BLaER1 (cell line): ENCODE results near the gene ADGRB2.

Source experiments
- H3K27ac ChIP-seq: shearing (Covaris generic); formaldehyde crosslinking; 2 replicates; pipeline ENCODE4 v1.8.1; 2022
- H3K27me3 ChIP-seq: shearing (Covaris generic); formaldehyde crosslinking; 2 replicates; pipeline ENCODE4 v1.8.1; 2022
- H3K36me3 ChIP-seq: shearing (Covaris generic); formaldehyde crosslinking; 2 replicates; pipeline ENCODE4 v1.8.1; 2022
- H3K4me1 ChIP-seq: shearing (Covaris generic); formaldehyde crosslinking; 2 replicates; pipeline ENCODE4 v1.8.1; 2022
- H3K4me2 ChIP-seq: shearing (Covaris generic); formaldehyde crosslinking; 2 replicates; pipeline ENCODE4 v1.8.1; 2022
- H3K4me3 ChIP-seq: shearing (Covaris generic); formaldehyde crosslinking; 2 replicates; pipeline ENCODE4 v1.8.1; 2022
- H3K9ac ChIP-seq: shearing (Covaris generic); formaldehyde crosslinking; 2 replicates; pipeline ENCODE4 v1.8.1; 2022
- H3K9me3 ChIP-seq: shearing (Covaris generic); formaldehyde crosslinking; 2 replicates; pipeline ENCODE4 v1.8.1; 2022
- H4K20me1 ChIP-seq: shearing (Covaris generic); formaldehyde crosslinking; 2 replicates; pipeline ENCODE4 v1.8.1; 2022
- Cebpa-rat ChIP-seq: shearing (Covaris generic); IDR thresholded peaks from 2 replicates; pipeline ENCODE4 v1.8.1; 2022

Gene ADGRB2

GRCh38 chr1:31795801-31796621, 31.9 kb upstream of the ADGRB2 start:
- Histone ChIP-seq H3K4me2 (peak overlapping the region; percentile 12; the same call in 1 of the 2 replicates), H3K36me3 (no peaks in the 10 kb centered on the region), H3K4me3 (no peak overlapping the region), H3K9ac (no peak overlapping the region), H3K27ac (no peak overlapping the region), H3K4me1 (peaks cover 53% of the 10 kb centered on the region), H3K9me3 (no peaks in the 10 kb centered on the region), H4K20me1 (no peaks in the 10 kb centered on the region), H3K27me3 (no peaks in the 10 kb centered on the region)
- no peak for TF ChIP-seq Cebpa-rat

GRCh38 chr1:31795096-31795675, 31.0 kb upstream of the ADGRB2 start:
- H3K36me3 ChIP-seq = no peaks in the 10 kb centered on the region
- TF ChIP-seq Cebpa-rat = no peak
- H3K27ac ChIP-seq = no peak overlapping the region
- peaks cover 45% of the 10 kb centered on the region for H3K4me1 ChIP-seq
- no peaks in the 10 kb centered on the region for H4K20me1 ChIP-seq
- no peaks in the 10 kb centered on the region for H3K9me3 ChIP-seq
- H3K27me3 ChIP-seq = no peaks in the 10 kb centered on the region
- no peak overlapping the region for H3K4me3 ChIP-seq
- H3K4me2 ChIP-seq = no peak overlapping the region
- H3K9ac ChIP-seq = no peak overlapping the region

- H3K9ac ChIP-seq = 0 out of 2 replicates have a peak overlapping the region, but pooled peaks have one; percentile 10
- H3K4me1 ChIP-seq = peaks cover 40% of the 10 kb centered on the region
- no peak overlapping the region for H3K4me3 ChIP-seq
- H3K4me2 ChIP-seq = peak overlapping the region; percentile 37
- H3K9me3 ChIP-seq = no peaks in the 10 kb centered on the region
- no peaks in the 10 kb centered on the region for H3K27me3 ChIP-seq
- no peaks in the 10 kb centered on the region for H4K20me1 ChIP-seq
- no peak overlapping the region for H3K27ac ChIP-seq
- TF ChIP-seq Cebpa-rat = no peak
- H3K36me3 ChIP-seq = no peaks in the 10 kb centered on the region
Measured at GRCh38 chr1:31793586-31794285, 29.6 kb upstream of the ADGRB2 start.

DNA sequence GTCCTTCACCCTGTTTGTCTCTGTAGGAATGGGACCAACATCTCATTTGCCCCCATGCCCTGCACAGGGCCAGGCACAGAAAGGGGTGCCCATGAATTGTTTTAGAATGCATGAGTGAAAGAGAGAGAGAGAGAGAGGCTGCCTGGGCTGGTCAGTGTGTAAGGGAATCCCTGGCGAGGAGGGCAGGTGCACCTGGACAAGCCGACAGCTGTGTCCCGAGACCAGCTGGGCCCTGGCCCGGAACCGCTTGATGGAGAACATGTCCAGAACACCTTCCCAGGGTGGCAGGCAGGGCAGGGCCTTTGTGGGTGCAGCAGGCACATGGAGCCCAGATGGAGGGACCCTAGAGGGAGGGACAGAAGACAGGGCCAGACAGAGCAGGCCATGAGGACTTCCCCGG, 28.9 kb upstream of the ADGRB2 start:
- Histone ChIP-seq H4K20me1 (no peaks in the 10 kb centered on the region), H3K4me1 (peaks cover 36% of the 10 kb centered on the region), H3K27me3 (no peaks in the 10 kb centered on the region), H3K4me3 (no peak overlapping the region), H3K9me3 (no peaks in the 10 kb centered on the region), H3K36me3 (no peaks in the 10 kb centered on the region), H3K9ac (0 out of 2 replicates have a peak overlapping the region, but pooled peaks have one; percentile 10), H3K4me2 (peak overlapping the region; percentile 37), H3K27ac (no peak overlapping the region)
- no peak for TF ChIP-seq Cebpa-rat

DNA sequence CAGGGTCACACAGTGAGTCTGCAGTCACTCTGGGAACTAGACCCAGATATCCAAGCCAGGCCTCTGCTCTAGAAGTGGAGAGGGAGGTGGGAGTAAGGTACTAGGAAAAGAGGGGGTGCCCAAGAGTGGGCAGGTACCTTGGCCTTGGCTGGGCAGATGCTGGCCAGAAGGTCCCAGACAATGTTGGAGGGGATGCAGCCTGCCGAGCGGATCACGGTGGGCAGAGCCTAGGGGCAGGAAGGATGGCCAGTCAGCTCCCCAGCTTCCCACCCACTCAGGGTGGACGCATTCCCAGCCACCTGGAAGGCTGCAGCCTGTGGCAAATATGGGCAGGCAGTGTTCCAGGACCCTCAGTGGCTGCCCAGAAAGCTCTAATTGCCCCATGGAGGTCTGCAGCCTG, 28.4 kb upstream of the ADGRB2 start:
- Histone ChIP-seq H3K4me2 (no peak overlapping the region), H3K9me3 (no peaks in the 10 kb centered on the region), H3K27me3 (no peaks in the 10 kb centered on the region), H3K4me3 (no peak overlapping the region), H3K4me1 (peaks cover 37% of the 10 kb centered on the region), H3K27ac (no peak overlapping the region), H3K9ac (no peak overlapping the region), H4K20me1 (no peaks in the 10 kb centered on the region), H3K36me3 (no peaks in the 10 kb centered on the region)
- TF ChIP-seq Cebpa-rat = no peak

GRCh38 chr1:31792116-31792515, 28.0 kb upstream of the ADGRB2 start:
- H3K9ac ChIP-seq = no peak overlapping the region
- no peaks in the 10 kb centered on the region for H3K9me3 ChIP-seq
- TF ChIP-seq Cebpa-rat = no peak

DNA sequence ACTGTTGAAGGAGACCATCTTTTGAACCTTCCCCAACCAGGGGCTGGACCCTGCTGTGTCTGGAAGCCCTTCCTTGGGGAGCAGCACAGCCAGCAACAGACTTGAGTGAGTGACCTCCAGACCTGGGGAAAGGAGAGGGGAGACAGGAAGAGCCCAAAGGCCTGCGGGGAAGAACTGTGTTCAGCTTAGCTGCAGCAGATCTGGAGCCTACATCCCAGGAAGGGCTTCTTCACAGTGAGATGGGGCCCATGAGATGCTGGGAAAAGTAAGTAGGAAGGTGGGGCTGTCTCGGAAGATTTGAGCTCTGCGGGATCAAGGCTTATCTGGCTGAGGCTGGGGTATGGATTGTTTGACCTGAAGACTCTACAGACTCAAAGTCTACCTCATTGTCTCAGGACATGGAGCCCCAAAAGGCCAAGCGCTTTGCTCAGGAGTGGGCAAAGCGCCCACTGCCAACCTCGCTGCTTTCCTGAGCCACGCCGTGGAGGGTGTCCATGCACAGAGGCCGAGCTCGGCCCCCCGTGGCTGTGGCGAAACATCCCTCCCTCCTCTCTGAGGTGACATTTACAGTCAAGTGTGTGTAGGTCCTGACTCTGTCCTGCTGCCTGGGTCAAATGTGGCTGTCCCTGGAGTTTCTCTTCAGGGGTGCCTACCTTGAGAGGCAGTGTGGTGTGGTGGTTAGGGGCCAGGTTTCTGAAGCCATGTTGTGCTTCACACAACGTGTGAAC, 27.2 kb upstream of the ADGRB2 start:
- TF ChIP-seq Cebpa-rat = no peak
- Histone ChIP-seq H3K27ac (no peak overlapping the region), H3K9ac (no peak overlapping the region), H3K4me2 (no peak overlapping the region), H4K20me1 (no peaks in the 10 kb centered on the region), H3K4me3 (no peak overlapping the region), H3K9me3 (no peaks in the 10 kb centered on the region), H3K4me1 (peaks cover 43% of the 10 kb centered on the region), H3K27me3 (no peaks in the 10 kb centered on the region), H3K36me3 (no peaks in the 10 kb centered on the region)

More at GRCh38 chr1:31792116-31792515, 28.0 kb upstream of the ADGRB2 start:
- Histone ChIP-seq H3K4me1 (peaks cover 41% of the 10 kb centered on the region), H3K27me3 (no peaks in the 10 kb centered on the region), H3K4me3 (no peak overlapping the region), H3K27ac (no peak overlapping the region), H4K20me1 (no peaks in the 10 kb centered on the region), H3K4me2 (no peak overlapping the region), H3K36me3 (no peaks in the 10 kb centered on the region)

- Histone ChIP-seq H3K4me3 (no peak overlapping the region), H3K4me1 (peaks cover 47% of the 10 kb centered on the region), H3K27ac (no peak overlapping the region), H3K4me2 (no peak overlapping the region), H3K9ac (no peak overlapping the region), H3K27me3 (no peaks in the 10 kb centered on the region), H3K36me3 (no peaks in the 10 kb centered on the region), H3K9me3 (no peaks in the 10 kb centered on the region), H4K20me1 (no peaks in the 10 kb centered on the region)
- TF ChIP-seq Cebpa-rat = no peak
Measured at GRCh38 chr1:31790641-31791091, 26.5 kb upstream of the ADGRB2 start.

- Histone ChIP-seq H3K9me3 (no peaks in the 10 kb centered on the region), H3K9ac (no peak overlapping the region), H4K20me1 (no peaks in the 10 kb centered on the region), H3K4me2 (no peak overlapping the region), H3K4me3 (no peak overlapping the region), H3K36me3 (no peaks in the 10 kb centered on the region), H3K27ac (no peak overlapping the region), H3K27me3 (no peaks in the 10 kb centered on the region), H3K4me1 (peaks cover 52% of the 10 kb centered on the region)
- TF ChIP-seq Cebpa-rat = no peak
Measured at GRCh38 chr1:31790140-31790539, 26.0 kb upstream of the ADGRB2 start.
